Brain microvascular endothelial cell (primary cell): Measurements from ENCODE around the gene TMEM158.

Experiments used
- DNase-seq: peaks from one replicate; pipeline ENCODE4 v3.0.0-alpha.2; 2020
- H3K27ac ChIP-seq: fragments of 250-450 bp; sonication (Bioruptor Pico); 2 replicates; pipeline ENCODE4 v1.5.1; 2020; ENCODE audit warnings: mild to moderate bottlenecking, moderate library complexity
- H3K27me3 ChIP-seq: fragments of 250-450 bp; sonication (Bioruptor Pico); replicated peaks from 2 replicates; pipeline ENCODE4 v1.5.1; 2020; ENCODE audit warnings: mild to moderate bottlenecking
- H3K36me3 ChIP-seq: fragments of 250-450 bp; sonication (Bioruptor Pico); replicated peaks from 2 replicates; pipeline ENCODE4 v1.5.1; 2020; ENCODE audit warnings: mild to moderate bottlenecking
- H3K4me3 ChIP-seq: 2 replicates; pipeline ENCODE4 v1.5.1; 2011; ENCODE audit warnings: low read depth, mild to moderate bottlenecking, control low read depth, low read length, moderate library complexity
- CTCF ChIP-seq: IDR thresholded peaks from 2 replicates; pipeline ENCODE4 v1.5.1; 2011; ENCODE audit warnings: low read depth, mild to moderate bottlenecking, moderate library complexity, low read length, control low read depth, inconsistent platforms; ENCODE audit errors: missing control alignments
- in situ Hi-C: cut with HindIII; loops from 2 replicates; pipeline ENCODE4 v1.10.0; 2017; ENCODE audit warnings: low sequenced_read_pairs, low pct_ligation_motif_present

Gene TMEM158

GRCh38 chr3:45227071-45227820 lies 1.2 kb upstream of the TMEM158 start:
- no peak for DNase-seq
- Histone ChIP-seq H3K4me3 (no peak overlapping the region), H3K27ac (no peak overlapping the region), H3K27me3 (peaks cover 4% of the 10 kb centered on the region), H3K36me3 (no peaks in the 10 kb centered on the region)
- TF ChIP-seq CTCF: no peak
- in situ Hi-C loops: no loop called here

GRCh38 chr3:45225465-45226205 lies 452 bp downstream of the TMEM158 start:
- no peak for DNase-seq

GRCh38 chr3:45224824-45225464 lies 1.1 kb downstream of the TMEM158 start:
- peak; percentile 65 for TF ChIP-seq CTCF
- peak overlapping the region; percentile 66 for H3K4me3 ChIP-seq
- H3K27ac ChIP-seq: no peak overlapping the region
- H3K27me3 ChIP-seq: peaks cover 3% of the 10 kb centered on the region
- in situ Hi-C loops: no loop called here
- no peaks in the 10 kb centered on the region for H3K36me3 ChIP-seq
- DNase-seq: peak; percentile 53

More at GRCh38 chr3:45225465-45226205, 452 bp downstream of the TMEM158 start:
- Histone ChIP-seq H3K36me3 (no peaks in the 10 kb centered on the region), H3K27ac (no peak overlapping the region), H3K27me3 (peaks cover 4% of the 10 kb centered on the region), H3K4me3 (peak overlapping the region; percentile 66)
- in situ Hi-C loops: no loop called here
- TF ChIP-seq CTCF: no peak

GRCh38 chr3:45223889-45224727 lies 2.0 kb downstream of the TMEM158 start:
- no peak for TF ChIP-seq CTCF
- Histone ChIP-seq H3K27me3 (no peaks in the 10 kb centered on the region), H3K4me3 (peak overlapping the region; percentile 66), H3K27ac (no peak overlapping the region), H3K36me3 (no peaks in the 10 kb centered on the region)
- DNase-seq: peak; percentile 30
- in situ Hi-C loops: no loop called here

GRCh38 chr3:45219694-45220093 lies 6.4 kb downstream of the TMEM158 start:
- no peaks in the 10 kb centered on the region for H3K27me3 ChIP-seq
- DNase-seq: no peak
- in situ Hi-C loops: no loop called here

More at GRCh38 chr3:45219694-45220093, 6.4 kb downstream of the TMEM158 start:
- no peak overlapping the region for H3K27ac ChIP-seq
- H3K36me3 ChIP-seq: no peaks in the 10 kb centered on the region
- H3K4me3 ChIP-seq: no peak overlapping the region
- TF ChIP-seq CTCF: no peak
